BE2C (cell line): ENCODE results near the gene RIN3.

Experiments used
- DNase-seq: peaks from one replicate; pipeline ENCODE4 v3.0.0-alpha.2; 2020
- H3K27me3 ChIP-seq: fragments of 250-450 bp; sonication (Bioruptor Pico); 2 replicates; pipeline ENCODE4 v1.5.1; 2020; ENCODE audit warnings: mild to moderate bottlenecking
- H3K36me3 ChIP-seq: fragments of 250-450 bp; sonication (Bioruptor Pico); 2 replicates; pipeline ENCODE4 v1.5.1; 2020; ENCODE audit warnings: mild to moderate bottlenecking
- H3K4me1 ChIP-seq: fragments of 250-450 bp; sonication (Bioruptor Pico); 2 replicates; pipeline ENCODE4 v1.5.1; 2020
- H3K4me3 ChIP-seq: 2 replicates; pipeline ENCODE4 v1.5.1; 2011; ENCODE audit warnings: low read depth, low read length
- H3K9me3 ChIP-seq: fragments of 250-450 bp; sonication (Bioruptor Pico); 2 replicates; pipeline ENCODE4 v1.5.1; 2020
- TF ChIP-seq, protein P1 (sequence below): IDR thresholded peaks from 2 replicates; pipeline ENCODE4 v1.5.1; 2012; ENCODE audit warnings: mild to moderate bottlenecking, low read depth, low read length

RIN3 gene

DNA sequence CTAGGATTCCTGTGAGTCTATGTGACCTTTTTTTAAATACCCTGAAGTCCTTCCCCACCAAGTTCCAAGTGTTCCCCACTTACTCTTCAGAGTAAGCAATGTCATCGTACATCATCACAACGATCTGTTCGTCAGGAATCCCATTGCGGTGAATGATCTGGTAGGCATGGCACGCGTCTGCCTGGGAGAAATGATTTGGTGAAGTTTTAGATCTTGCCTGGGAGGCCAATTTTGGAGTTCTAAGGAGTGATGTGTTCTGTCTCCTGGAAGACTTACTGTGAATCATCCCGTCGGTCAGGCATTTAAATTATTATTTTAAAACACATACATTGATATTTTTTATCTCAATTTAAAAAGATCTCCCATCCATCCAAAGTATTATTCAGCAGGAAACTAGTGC, 205.1 kb downstream of the RIN3 start:
- no peak for DNase-seq
- Histone ChIP-seq H3K4me1 (peaks cover 4% of the 10 kb centered on the region; the same call in 1 of the 2 replicates), H3K27me3 (no peaks in the 10 kb centered on the region), H3K36me3 (no peaks in the 10 kb centered on the region; the same call in 1 of the 2 replicates), H3K4me3 (no peak overlapping the region), H3K9me3 (no peaks in the 10 kb centered on the region)
- TF ChIP-seq, protein P1, sequence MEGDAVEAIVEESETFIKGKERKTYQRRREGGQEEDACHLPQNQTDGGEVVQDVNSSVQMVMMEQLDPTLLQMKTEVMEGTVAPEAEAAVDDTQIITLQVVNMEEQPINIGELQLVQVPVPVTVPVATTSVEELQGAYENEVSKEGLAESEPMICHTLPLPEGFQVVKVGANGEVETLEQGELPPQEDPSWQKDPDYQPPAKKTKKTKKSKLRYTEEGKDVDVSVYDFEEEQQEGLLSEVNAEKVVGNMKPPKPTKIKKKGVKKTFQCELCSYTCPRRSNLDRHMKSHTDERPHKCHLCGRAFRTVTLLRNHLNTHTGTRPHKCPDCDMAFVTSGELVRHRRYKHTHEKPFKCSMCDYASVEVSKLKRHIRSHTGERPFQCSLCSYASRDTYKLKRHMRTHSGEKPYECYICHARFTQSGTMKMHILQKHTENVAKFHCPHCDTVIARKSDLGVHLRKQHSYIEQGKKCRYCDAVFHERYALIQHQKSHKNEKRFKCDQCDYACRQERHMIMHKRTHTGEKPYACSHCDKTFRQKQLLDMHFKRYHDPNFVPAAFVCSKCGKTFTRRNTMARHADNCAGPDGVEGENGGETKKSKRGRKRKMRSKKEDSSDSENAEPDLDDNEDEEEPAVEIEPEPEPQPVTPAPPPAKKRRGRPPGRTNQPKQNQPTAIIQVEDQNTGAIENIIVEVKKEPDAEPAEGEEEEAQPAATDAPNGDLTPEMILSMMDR, result no peak

DNA sequence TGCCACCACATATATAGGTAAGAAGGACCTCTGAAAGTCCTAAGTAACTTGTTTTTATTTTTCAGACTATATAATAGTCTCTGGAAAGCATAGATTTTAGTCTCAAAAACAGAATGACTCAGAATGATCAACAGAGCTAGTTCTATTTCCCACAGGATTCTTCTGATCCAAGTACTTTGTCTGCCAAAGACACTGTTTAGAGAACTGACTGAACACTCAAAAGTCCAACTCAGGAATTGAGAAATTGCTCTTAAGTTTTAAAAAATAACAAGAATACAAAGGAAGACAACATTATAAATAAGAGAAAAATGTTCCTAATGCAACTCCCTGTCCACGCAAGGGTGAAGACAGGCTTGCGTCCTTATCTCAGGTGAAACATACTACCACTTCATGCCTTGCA, 205.8 kb downstream of the RIN3 start:
- H3K4me3 ChIP-seq, result no peak overlapping the region
- TF ChIP-seq, protein P1, result no peak
- DNase-seq, result no peak
- H3K9me3 ChIP-seq, result no peaks in the 10 kb centered on the region
- no peaks in the 10 kb centered on the region; the same call in 1 of the 2 replicates for H3K36me3 ChIP-seq
- H3K27me3 ChIP-seq, result no peaks in the 10 kb centered on the region
- peaks cover 4% of the 10 kb centered on the region; the same call in 1 of the 2 replicates for H3K4me1 ChIP-seq

DNA sequence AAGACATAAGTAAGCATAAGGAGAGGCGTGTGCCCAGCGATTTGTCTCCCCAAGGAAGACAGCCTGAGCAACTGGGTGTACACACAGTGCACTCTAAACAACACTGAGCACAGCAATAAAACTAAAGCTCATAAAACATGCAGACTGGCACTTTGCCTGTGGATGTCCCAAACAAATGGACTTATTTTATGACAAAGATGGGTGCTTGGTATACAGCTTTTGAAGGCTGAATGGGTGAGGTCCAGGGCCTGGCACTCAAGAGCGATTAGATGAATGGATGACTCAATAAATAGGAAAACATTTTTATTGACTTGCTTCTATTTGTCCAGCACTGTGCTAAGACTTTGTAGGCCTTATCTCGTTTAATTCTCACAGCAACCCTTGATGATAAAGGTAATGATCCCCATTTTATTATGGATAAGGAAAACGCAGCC, 206.3 kb downstream of the RIN3 start:
- DNase-seq, result no peak

DNA sequence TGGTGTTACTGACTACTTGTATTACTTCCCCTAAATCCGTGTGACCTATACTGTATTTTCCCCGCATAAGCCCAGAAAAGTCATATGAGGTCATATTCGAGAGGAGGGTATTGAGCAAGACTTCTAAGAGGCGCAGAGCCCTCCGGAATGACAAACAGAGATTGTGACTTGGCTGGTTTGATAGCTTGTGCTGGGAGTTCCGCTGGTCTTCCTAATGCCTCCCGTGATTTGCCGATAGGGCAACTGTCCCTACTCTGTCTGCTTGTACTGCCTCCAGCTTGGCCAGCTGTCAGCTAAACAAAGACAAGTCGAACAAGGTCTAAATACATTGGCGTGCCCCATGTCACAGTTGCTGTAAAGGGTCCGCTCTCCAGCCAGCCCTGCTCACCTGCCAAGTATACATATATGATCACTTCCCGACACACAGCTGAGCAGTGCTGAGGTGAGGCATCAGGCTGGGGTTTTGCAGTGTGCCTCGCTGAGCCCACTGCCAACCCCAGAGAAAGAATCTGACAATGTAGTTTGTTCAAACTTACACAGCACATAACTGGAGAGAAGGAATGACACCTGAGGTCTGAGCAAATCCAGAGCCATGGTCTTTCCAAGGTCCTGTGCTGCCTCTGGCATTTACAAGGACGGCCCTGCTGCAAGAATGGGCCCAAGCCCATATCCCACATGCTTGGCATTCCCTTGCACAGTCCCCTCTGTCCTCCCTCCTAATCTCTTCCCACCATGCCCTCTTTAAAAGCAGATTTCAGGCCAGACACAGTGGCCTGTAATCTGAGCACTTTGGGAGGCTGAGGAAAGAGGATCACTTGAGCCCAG, 211.1 kb downstream of the RIN3 start:
- Histone ChIP-seq H3K4me3 (no peak overlapping the region), H3K36me3 (no peaks in the 10 kb centered on the region; the same call in 1 of the 2 replicates), H3K4me1 (no peaks in the 10 kb centered on the region), H3K27me3 (no peaks in the 10 kb centered on the region), H3K9me3 (no peaks in the 10 kb centered on the region)
- no peak for DNase-seq
- TF ChIP-seq, protein P1, result no peak

More for the DNA sequence above, 206.3 kb downstream of the RIN3 start:
- Histone ChIP-seq H3K36me3 (no peaks in the 10 kb centered on the region; the same call in 1 of the 2 replicates), H3K4me1 (peaks cover 4% of the 10 kb centered on the region; the same call in 1 of the 2 replicates), H3K27me3 (no peaks in the 10 kb centered on the region), H3K9me3 (no peaks in the 10 kb centered on the region), H3K4me3 (no peak overlapping the region)
- TF ChIP-seq, protein P1, result no peak

DNA sequence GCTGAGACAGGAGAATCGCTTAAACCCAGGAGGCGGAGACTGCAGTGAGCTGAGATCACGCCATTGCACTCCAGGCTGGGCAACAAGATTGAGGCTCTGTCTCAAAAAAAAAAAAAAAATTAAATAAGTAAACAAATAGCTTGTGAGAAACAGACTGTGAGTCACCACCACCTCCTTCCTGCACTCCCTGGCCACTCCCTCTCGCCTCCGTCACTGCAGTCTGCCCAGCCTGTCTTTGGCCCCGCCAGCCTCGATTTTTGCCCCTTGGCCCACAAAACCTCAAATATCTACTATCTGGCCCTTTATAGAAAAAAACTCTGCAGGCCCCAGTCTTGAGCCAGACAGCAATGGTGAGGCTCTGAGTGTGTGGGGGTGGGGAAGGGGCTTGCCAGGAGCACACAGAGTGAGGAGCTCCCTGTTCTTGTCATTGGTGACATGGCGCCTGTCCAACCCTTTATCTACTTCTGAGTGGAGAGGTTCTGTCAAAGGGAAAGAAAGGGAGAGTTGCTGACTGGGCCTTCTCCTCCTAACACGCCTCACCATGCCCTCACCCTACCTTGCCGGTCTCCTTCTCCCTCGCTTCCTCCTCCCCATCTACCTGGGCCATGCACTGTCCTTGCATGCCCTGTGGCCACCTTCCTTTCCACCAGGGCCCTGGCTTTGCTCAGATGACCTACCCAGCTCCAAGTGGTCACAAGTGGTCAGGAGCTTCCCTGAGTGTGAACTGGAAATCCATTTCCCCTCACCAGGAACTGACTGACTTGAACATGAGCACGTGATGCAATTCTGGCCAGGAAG, 212.8 kb downstream of the RIN3 start:
- TF ChIP-seq, protein P1, result no peak
- H3K9me3 ChIP-seq, result no peaks in the 10 kb centered on the region
- H3K27me3 ChIP-seq, result no peaks in the 10 kb centered on the region
- DNase-seq, result no peak
- no peak overlapping the region for H3K4me3 ChIP-seq
- no peaks in the 10 kb centered on the region for H3K4me1 ChIP-seq
- H3K36me3 ChIP-seq, result peaks cover 4% of the 10 kb centered on the region
